NCI-H1930 (cell line): Measurements from ENCODE around the gene OTOG.

ENCODE experiments used
- DNase-seq, 2 experiments: peaks; one replicate each; lab custom pipeline; 2025; lab: John Stamatoyannopoulos, UW

OTOG gene

DNA sequence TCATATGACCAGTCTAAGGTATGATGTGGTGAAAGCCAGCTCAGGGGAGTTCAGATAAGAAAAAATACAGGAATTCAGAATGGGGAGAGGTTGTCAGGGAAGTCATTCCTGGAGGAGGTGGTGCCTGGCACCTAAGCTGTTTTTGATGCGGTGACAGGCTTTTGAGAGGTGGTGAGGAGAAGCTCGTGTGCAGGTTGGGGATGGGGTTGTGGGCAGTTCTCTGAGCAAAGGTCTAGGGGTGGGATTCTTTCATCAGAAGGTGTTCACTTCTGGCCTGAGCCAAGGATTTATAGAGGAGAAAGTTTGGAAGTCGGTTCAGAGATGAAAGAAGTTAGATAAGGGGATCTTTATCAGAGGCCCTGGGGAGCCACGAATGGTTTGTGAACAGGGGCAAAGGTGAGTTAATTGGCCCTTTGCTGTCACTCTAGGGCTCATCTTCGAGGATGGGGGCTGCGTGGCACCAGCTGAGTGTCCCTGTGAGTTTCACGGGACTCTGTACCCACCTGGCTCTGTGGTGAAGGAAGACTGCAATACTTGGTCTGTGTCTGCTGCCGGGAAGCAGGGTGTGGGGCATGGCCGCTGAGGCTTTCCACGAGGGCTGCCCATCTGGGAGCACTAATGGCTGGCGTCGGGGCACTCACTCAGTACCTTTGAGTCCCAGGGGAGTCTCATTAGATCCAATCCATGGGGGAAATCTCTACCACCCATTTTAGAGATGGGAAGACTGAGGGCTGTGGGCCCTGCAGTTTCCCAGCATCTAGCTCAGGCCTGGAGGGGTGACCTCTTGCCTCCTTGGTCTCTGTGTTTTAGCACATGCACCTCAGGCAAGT is 13.4 kb downstream of the OTOG start:
- DNase-seq: no peak

DNA sequence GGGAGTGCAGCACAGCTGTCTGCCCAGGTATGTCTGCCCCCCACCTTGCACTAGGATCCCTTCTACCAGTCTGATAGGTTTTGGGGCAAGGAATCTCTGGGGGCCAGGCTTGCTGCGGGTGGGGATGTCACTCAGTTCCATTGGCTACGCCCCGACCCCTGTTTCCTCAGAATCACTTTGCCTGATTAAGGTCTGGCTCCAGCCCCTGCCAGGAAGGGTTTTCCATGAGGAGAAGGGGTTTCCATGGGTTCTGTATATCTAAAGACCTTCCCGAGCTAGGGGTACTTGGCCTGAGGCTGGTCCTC is 14.0 kb downstream of the OTOG start:
- no peak for DNase-seq

DNA sequence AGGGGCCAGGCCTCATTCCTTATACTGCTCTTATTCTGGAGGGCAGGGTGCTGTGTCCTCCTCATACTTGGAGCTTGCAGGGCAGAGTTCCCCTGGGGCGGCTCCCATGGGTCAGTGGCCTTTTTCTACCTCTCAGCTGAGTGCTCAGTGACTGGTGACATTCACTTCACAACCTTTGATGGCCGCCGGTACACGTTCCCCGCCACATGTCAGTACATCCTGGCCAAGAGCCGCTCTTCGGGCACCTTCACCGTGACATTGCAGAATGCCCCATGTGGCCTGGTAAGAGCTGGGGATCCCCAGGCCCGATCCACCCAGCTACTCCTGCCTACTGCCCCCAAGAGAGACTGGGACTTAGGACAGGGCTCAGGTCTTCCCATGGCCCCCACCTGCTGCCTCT is 14.5 kb downstream of the OTOG start:
- no peak for DNase-seq

DNA sequence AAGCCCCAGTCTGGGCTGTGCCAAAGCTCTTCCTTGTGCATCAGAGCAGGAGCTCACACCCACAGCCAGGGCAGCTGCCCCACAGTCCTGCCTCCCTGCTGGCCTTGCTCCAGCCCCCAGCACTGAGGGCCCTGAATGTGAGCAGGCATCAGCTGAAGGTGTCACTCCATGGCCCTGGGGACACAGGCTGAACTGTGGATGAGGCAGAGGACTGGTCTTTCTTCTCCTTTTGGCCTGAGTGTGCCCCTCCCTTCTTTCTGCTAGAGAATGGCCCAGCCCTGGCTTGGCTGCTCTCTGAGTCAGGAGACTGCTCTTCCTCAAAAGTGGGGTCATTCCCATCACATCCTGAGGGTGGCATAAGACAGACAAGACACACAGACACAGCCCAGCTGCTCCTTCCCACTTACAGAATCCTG is 16.2 kb downstream of the OTOG start:
- DNase-seq: no peak

DNA sequence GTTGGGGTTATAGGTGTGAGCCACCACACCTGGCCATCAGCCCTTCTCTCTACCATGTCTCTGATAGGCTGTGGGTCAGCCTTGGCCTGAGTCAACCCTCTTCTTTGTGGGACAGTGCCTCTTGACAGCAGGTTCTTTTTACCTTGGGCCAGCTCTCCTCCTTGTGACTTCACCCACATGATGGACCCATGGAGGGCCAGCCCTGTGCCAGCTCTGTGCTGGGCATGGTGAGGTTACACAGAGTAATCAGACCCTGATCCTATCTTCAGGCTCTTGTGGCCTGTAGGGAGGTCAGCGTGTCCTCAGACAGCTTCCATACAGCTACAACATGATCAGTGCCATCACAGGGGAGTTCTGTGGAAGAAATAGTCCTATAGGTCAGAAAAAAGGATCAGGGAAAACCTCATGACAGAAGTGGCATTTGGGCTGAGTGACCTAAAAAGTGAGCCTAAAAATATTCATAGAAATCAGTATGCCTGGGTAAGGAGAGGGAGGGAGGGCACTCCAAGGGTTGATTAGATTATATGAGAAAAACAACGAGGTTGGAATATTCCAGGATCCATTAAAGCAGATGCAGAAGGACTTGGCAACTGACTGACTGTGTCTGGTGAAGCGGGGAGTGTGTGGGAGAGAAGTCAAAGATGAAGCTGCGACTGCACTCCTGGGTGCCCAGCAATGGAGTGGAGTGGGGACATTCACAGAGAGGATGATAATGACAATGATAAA is 17.1 kb downstream of the OTOG start:
- no peak for DNase-seq

DNA sequence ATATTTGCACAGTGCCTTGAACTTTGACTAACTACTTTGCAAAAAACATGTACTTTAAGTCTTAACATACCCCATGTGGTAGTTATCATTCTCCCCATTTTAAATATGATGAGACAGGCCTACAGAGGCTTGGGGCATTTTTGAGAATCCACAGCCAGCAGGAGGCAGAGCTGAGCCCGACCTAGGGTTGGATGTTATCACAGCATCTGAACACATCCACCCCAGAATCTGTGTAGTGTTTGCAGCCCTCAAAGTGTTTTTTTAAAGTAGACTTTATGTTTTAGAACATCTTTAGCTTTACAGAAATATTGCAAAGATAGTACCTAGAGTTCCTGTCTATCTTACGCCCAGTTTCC is 17.6 kb downstream of the OTOG start:
- no peak for DNase-seq

DNA sequence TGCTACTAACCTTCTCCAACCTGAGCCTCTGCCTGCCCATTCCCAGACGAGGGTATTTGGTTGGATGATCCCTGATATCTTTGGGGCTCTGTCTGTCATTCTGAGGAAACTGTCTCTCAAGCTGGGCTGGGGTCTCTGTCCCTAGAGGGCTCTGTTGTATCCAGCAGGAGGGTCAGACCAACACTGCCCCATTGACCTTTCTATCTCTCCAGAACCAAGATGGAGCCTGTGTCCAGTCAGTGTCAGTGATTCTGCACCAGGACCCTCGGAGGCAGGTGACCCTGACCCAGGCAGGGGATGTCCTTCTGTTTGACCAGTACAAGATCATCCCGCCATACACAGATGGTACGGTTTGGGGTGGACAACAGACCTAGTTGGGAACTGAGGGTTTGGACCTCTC is 21.9 kb downstream of the OTOG start:
- DNase-seq: no peak

DNA sequence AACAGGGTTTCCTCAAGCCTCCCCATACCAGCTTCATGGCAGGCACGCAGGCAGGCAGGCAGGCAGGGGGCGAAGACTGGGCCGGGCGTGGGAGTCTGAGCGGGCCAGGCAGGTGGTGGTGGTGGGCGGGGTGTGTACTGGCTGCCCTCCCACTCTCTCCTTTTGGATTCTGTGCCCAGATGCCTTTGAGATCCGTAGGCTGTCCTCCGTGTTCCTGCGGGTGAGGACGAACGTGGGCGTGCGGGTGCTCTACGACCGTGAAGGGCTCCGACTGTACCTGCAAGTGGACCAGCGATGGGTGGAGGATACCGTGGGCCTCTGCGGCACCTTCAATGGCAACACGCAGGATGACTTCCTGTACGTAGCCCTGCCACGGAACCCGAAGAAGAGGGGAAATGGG is 23.0 kb downstream of the OTOG start:
- DNase-seq: no peak

DNA sequence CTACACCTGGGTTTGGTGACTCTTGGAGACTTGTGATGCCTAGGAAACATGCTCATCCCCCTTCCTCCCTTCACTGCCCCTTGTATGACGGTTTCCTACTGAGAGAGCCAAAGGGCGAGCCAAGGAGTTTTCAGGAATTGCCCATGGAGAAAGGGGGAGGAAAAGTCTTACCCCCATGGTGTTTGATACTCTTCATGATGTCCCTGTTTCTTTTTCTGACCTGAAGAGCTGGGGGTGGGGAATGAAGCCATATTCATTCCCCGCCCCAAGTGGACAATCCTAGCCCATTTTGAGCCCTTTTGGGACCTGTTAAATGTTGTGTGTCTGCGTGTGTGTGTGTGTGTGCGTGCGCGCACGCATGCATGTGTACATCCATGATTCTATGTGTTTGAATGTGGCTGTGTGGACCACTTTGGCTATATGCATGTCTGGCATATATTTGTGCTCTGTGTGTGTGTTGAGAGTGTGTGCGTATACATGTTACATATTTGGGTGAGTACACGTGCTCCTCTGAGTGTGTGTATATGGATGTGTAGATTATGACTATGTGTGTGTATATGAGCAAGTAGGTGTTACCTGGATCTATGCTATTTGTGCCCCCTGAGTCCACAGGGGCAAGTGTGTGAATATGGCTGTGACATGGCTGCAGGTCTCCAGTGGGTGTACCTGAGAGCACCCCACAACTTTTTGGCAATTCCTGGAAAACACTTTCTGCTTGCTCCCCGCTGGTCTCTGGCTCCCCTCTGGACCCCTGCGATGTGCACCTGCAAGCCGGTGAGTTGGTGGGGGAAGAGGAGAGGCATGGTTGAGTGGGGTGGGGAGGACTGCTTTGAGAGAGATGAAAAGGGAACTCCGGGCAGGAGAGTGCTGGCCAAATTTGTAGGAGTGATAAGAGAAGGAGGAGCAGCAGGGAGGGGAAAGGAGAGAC is 24.6 kb downstream of the OTOG start:
- DNase-seq: no peak

DNA sequence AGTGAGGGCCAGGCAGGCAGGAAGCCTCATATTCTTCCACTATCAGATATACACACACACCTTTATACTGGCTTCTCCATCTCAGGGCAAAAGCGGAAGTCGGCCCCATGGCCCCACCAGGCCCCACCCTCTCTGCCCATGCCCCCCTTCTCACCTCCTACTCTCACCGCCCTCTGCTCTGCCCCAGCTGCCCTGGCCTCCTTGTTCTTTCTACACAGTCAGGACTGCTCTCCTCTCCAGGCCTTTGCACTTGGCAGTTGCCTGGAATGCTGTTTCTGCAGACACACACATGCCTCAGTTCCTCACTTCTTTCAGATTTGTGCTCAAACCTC is 25.3 kb downstream of the OTOG start:
- DNase-seq: no peak

DNA sequence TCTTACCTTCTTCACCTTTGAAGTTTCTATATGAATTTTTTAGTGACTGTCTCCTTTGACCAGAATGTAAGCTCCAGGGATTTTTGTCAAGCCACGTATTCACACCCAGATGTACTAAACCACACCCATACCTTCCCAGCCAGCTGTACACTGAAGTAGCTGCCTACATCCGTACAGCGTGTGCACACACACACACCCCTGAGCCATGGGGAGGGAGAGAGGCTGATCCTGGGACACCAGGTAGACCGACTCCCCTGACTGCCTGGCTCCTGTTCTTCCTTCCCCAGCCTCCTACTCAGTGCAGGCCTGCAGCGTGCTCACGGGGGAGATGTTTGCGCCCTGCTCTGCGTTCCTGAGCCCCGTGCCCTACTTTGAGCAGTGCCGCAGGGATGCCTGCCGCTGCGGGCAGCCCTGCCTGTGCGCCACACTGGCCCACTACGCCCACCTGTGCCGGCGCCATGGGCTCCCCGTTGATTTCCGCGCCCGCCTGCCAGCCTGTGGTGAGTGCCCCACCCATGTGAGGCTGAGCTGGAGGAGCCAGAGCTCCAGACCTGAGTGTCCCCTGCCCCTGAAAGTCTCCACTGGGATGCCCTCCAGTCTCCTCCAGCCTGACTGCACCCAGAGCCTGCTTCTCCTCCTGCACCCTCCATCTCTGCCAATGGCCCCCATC is 25.9 kb downstream of the OTOG start:
- DNase-seq: no peak

DNA sequence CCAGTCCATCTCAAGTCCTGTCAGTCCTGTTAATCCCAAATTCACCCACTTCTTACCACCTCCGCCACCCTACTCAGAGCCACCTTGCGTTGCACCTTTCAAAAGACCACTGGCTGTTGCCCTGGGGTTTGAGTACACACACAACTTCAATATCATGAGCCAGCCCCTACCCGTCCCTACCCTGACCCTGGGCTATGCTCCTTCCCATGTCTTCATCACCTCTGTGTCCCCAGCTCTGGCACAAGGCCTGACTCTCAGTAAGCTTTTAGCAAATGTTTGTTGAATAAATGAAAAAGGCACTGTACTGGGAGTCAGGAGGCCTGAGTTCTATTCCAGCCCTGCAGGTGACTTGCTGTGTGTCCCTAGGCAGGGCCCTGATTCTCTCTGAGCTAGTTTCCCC is 26.5 kb downstream of the OTOG start:
- no peak for DNase-seq

DNA sequence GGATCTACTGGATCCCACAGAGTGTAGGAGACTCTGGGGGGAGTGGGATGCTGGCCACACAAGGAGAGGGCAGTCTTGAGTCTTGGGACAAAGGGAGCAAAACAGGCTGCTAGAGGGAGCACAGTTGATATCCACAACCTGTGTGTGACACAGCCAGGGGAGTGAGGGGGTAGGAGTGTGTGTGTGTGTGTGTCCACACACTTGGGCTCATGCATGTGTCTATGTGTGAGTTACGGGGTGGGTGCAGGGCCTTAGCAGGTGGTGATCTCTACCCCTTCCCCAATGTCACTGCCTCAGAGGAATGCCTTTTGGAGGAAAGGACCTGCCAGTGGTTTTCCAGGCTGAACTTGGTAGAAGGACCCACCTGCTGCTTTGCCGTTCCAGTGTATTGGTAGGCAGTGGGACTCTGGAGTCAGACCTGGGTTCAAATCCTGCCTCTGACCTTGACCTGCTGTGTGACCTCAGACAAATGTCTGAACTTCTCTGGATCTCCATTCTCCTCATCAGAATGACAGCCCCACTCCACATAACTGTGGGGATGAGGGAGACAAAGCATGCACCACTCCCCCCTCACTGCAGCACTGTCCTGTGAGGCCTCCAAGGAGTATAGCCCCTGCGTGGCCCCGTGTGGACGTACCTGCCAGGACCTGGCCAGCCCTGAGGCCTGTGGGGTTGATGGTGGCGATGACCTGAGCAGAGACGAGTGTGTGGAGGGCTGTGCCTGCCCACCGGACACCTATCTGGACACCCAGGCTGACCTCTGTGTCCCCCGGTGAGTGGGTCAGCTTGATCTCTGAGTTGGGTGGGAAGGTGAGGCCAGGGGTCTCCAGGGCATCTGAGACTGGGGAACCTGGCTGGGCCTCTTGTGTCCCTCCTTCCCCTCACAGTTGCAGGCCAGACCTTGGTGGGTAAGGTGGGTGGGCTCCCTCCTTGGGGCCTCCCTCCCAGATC is 27.4 kb downstream of the OTOG start:
- no peak for DNase-seq

DNA sequence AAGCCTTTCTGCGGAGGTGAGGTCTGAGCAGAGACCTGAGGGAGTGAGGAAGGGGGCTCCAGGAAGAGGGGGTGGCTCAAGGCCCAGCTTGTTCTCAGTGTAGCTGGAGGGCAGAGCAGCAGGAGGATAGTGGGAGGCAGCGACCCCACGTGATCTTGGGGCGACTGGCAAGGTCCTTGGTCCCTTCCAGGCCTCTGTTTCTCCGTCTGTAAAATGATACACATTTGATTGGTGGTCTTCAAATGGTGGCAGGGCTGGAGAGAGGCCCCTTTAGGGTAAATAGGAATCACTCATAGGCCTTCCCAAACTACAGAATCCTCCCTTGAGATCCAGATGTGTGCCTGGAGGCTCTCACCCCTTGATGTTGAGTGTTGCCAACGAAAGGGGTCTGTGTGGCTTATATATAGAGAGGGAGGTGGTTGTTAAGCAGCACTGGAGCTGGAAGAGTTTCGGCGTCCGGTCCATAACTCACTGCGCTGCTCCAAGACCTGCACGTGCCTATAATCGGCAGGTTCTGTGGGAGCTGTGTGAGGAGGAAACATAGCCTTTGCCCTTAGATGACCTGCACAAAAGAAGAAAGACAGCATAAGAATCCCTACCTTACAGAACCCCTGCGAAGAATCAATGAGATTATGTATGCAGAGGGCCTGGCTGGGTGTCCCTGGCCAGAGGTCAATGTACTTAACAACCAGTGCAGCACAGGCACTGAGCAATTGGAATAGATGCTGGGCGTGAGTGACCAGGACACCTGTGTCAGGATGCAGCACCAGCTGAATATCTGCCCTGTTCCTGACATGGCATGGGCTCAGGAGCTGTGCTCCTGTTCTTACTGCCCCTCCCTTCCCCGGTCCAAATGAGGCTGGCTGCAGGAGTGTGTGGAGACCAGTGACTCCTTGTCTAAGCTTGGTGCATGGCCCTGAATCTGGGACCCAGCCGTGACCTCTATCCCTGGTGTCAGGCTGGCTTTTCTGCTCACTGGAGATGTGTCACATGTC is 28.7 kb downstream of the OTOG start:
- no peak for DNase-seq

DNA sequence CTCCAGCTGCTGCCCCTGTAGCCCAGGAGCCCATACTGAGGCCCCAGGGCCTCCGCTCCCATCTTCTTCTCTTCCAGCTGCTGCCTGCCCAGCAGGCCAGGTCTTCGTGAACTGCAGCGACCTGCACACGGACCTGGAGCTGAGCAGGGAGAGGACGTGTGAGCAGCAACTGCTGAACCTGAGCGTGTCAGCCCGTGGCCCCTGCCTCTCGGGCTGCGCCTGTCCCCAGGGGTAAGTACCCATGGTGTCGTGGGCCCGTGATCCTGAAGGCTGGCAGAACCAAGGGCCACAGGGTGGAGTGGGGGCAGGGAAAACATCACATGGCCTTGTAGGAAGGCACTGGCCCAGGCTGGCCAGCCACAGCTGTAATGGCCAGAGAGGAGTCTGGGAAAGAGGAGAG is 31.2 kb downstream of the OTOG start:
- no peak for DNase-seq

DNA sequence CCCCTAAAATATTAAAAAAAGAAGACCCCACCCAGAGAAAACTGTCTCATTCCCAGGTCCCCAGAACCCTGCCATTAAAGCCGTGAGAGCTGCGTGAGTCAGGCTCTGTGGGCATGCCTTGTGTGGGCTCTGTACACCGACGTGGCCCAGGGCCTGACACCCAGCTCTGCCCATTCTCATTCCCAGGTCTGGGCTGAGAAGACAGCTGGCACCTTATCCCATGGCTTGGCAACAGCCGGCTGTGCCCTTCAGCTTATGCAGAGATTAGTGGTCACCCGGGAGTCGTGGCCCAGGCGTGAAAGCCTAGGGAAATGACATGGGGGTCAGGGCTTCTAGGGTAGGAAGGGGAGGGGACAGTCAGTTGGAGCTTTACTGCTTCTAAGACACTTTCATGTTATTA is 31.9 kb downstream of the OTOG start:
- DNase-seq: no peak

DNA sequence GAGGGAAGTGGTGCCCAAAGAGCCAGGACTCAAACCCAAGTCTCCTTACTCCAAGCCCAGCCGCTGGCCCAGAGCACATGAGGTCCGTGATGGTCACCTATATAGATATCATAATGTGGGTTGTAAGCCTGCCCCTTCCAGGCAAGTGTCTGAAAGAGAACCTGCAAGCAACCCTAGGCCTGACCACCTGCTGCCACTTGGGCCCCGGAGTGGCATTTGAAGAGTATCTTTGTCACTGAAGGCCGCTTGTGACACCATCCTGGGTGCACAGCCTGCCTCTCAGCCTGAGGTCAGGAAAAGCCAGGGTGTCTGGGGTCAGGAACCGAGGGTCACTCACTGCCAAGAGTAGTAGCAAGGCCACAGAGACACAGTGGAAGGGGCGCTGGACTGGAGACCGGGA is 32.4 kb downstream of the OTOG start:
- no peak for DNase-seq

DNA sequence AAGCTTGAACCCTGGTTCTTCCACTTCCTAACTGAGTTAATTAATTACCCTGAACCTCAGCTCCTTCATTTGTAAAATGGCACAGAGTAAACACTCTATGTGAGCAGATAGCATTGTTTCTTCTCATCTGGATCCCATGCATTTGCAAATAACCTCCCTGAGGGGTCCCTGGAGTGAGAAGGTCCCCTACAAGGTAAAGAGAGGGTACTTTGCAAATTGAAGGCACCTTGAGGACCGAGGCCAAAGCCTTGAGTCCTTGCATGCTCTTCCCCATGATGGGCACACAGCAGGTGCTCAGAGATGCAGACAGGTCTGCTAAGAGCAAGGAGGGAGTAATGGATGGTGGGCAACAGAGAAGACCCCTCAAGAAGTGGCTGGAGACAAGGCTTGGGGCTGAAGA is 33.2 kb downstream of the OTOG start:
- DNase-seq: no peak

DNA sequence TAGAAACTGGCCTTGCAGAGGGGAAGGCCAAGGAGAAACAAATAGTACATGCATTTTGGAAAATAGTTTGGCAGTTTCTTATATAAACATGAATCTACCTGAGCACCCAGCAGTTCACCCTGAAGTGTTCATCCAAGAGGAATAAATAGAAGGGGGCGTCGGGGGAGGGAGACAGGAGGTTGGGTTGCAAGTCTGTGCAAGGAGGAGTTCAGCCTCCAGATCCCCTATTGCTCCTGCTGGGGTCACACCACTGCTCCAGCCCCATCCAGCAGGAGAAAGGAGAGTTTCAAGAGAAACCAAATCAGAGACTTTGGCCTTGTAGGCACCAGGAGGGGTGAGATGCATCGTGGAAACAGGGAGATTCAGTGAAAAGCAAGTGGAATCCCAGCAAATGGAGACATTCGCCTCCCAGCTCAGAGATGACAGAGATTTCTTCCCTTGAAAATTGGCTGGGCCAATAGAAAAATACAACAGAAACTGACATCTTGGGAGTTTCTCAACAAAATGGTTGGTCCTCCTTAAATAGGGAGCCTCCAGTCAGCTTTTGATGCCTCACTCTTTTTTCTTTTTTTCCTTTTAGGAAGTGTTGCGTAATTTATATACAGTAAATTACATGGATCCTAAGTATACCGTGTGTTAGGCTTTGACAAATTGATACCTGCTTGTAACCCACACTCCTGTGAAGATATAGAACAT is 34.1 kb downstream of the OTOG start:
- no peak for DNase-seq

DNA sequence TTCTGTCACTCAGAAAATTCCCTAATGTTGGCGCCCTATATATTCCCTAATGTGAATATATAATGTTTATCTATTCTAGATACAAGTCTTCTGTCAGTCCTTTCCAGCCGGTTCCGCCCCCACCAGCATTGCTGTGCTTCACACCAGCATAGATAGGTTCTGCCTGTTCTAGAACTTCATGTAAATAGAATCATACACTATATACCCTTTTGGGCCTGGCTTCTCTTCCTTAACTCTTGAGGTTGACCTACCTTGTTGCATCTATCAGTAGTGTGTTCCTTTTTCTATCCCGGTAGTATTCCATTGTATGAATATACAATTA is 34.6 kb downstream of the OTOG start:
- no peak for DNase-seq
